GM23338 (cell line): Measurements from ENCODE around the gene USPL1. TPM values are rescaled to one million over a fixed set of nuclear protein-coding genes. Genes with fewer than 3 reads are reported as not detected.

Experiments
- ATAC-seq: fragments of 200-7000 bp; cut with Tn5 transposase; 3 replicates; pipeline ENCODE4 v1.9.1; 2020
- DNase-seq: peaks from one replicate; pipeline ENCODE4 v3.0.0-alpha.2; 2015; ENCODE audit warnings: low spot score
- H2AFZ ChIP-seq: fragments of 200-600 bp; sonication (generic); 2 replicates; pipeline ENCODE4 v1.8.0; 2016; ENCODE audit warnings: antibody characterized with exemption, mild to moderate bottlenecking, moderate library complexity
- H3F3A ChIP-seq: fragments of 200-600 bp; sonication (generic); replicated peaks from 2 replicates; pipeline ENCODE4 v1.8.0; 2017; ENCODE audit warnings: antibody characterized with exemption, mixed run types, low read depth
- H3K27ac ChIP-seq: fragments of 200-600 bp; sonication (generic); 2 replicates; pipeline ENCODE4 v1.6.1; 2016; ENCODE audit warnings: low read depth
- H3K27me3 ChIP-seq: fragments of 200-600 bp; sonication (generic); 2 replicates; pipeline ENCODE4 v1.8.0; 2016; ENCODE audit warnings: mild to moderate bottlenecking, mixed run types, moderate library complexity; ENCODE audit not compliant: insufficient read depth
- H3K36me3 ChIP-seq: fragments of 200-600 bp; sonication (generic); 2 replicates; pipeline ENCODE4 v1.8.0; 2016; ENCODE audit warnings: mild to moderate bottlenecking; ENCODE audit not compliant: insufficient read depth
- H3K4me1 ChIP-seq: fragments of 200-600 bp; sonication (generic); 2 replicates; pipeline ENCODE4 v1.8.0; 2016; ENCODE audit warnings: mild to moderate bottlenecking, moderate library complexity; ENCODE audit not compliant: insufficient read depth
- H3K4me2 ChIP-seq: fragments of 200-600 bp; sonication (generic); 2 replicates; pipeline ENCODE4 v1.7.1; 2017; ENCODE audit warnings: mixed run types
- H3K4me3 ChIP-seq: fragments of 200-600 bp; sonication (generic); 2 replicates; pipeline ENCODE4 v1.6.1; 2016; ENCODE audit warnings: mixed run types
- H3K79me2 ChIP-seq: fragments of 200-600 bp; sonication (generic); replicated peaks from 2 replicates; pipeline ENCODE4 v1.8.0; 2017; ENCODE audit warnings: mild to moderate bottlenecking; ENCODE audit not compliant: insufficient read depth
- H3K9me2 ChIP-seq: fragments of 200-600 bp; sonication (generic); 2 replicates; pipeline ENCODE4 v1.8.0; 2017; ENCODE audit not compliant: insufficient read depth
- H4K20me1 ChIP-seq: fragments of 200-600 bp; sonication (generic); replicated peaks from 2 replicates; pipeline ENCODE4 v1.8.0; 2017; ENCODE audit warnings: mild to moderate bottlenecking; ENCODE audit not compliant: insufficient read depth
- H3K27ac Mint-ChIP-seq: 2 replicates; pipeline ENCODE4 v1.8.0; 2020; ENCODE audit warnings: inconsistent platforms, mild to moderate bottlenecking, moderate library complexity, mixed read lengths
- H3K27me3 Mint-ChIP-seq: 3 replicates; pipeline ENCODE4 v1.8.0; 2022; ENCODE audit warnings: low read depth, mild to moderate bottlenecking, moderate library complexity, mixed read lengths, inconsistent platforms; ENCODE audit not compliant: insufficient read depth, poor library complexity
- H3K36me3 Mint-ChIP-seq: 3 replicates; pipeline ENCODE4 v1.8.0; 2021; ENCODE audit warnings: low read depth, mild to moderate bottlenecking, inconsistent platforms, moderate library complexity, mixed read lengths
- H3K4me1 Mint-ChIP-seq: 3 replicates; pipeline ENCODE4 v1.8.0; 2020; ENCODE audit warnings: mild to moderate bottlenecking, inconsistent platforms, mixed read lengths
- H3K4me3 Mint-ChIP-seq: 3 replicates; pipeline ENCODE4 v1.8.0; 2021; ENCODE audit warnings: moderate library complexity, mild to moderate bottlenecking, inconsistent platforms, mixed read lengths
- H3K9me3 Mint-ChIP-seq: 3 replicates; pipeline ENCODE4 v1.8.0; 2020; ENCODE audit warnings: moderate library complexity, mild to moderate bottlenecking, inconsistent platforms, mixed read lengths
- CREB1 ChIP-seq: fragments of 250-450 bp; sonication (Bioruptor Pico); IDR thresholded peaks from 2 replicates; pipeline ENCODE4 v1.5.0; 2020; ENCODE audit warnings: low read depth, mild to moderate bottlenecking, moderate library complexity
- CTCF ChIP-seq, 2 experiments: fragments of 200-600 bp in 1 of 2; sonication (generic) in 1 of 2; conservative IDR thresholded peaks; 2 replicates each; pipeline versions ENCODE4 v1.5.1 to v1.6.1; 2016 to 2017; ENCODE audit warnings: antibody characterized with exemption in 2 of 2, low read depth in 2 of 2, mild to moderate bottlenecking in 2 of 2, moderate library complexity in 1 of 2
- ETS1 ChIP-seq: IDR thresholded peaks from 2 replicates; pipeline ENCODE4 v1.6.1; 2016; ENCODE audit warnings: antibody characterized with exemption
- EZH2 ChIP-seq: fragments of 200-600 bp; sonication (generic); IDR thresholded peaks from one replicate; pipeline ENCODE4 v1.8.0; 2017; ENCODE audit warnings: antibody characterized with exemption, mild to moderate bottlenecking, low read depth; ENCODE audit not compliant: unreplicated experiment
- EZH2phosphoT487 ChIP-seq: fragments of 200-600 bp; sonication (generic); IDR thresholded peaks from one replicate; pipeline ENCODE4 v1.8.1; 2018; ENCODE audit warnings: antibody characterized with exemption; ENCODE audit not compliant: unreplicated experiment
- JUNB ChIP-seq: IDR thresholded peaks from one replicate; pipeline ENCODE4 v1.6.1; 2016; ENCODE audit warnings: antibody characterized with exemption; ENCODE audit not compliant: unreplicated experiment
- NANOG ChIP-seq: IDR thresholded peaks from 2 replicates; pipeline ENCODE4 v1.6.1; 2016; ENCODE audit warnings: antibody characterized with exemption, borderline replicate concordance
- POLR2AphosphoS5 ChIP-seq: IDR thresholded peaks from 2 replicates; pipeline ENCODE4 v1.6.1; 2016; ENCODE audit warnings: antibody characterized with exemption, low read depth
- STAT1 ChIP-seq: IDR thresholded peaks from one replicate; pipeline ENCODE4 v1.6.1; 2016; ENCODE audit warnings: antibody characterized with exemption; ENCODE audit not compliant: unreplicated experiment
- ZNF114 ChIP-seq: fragments of 250-450 bp; sonication (Bioruptor Pico); IDR thresholded peaks from 2 replicates; pipeline ENCODE4 v1.5.0; 2020; ENCODE audit warnings: mild to moderate bottlenecking, moderate library complexity
- ZNF331 ChIP-seq: fragments of 250-450 bp; sonication (Bioruptor Pico); IDR thresholded peaks from 2 replicates; pipeline ENCODE4 v1.5.0; 2020; ENCODE audit warnings: low read depth, mild to moderate bottlenecking, moderate library complexity
- polyA plus RNA-seq: library from polyadenylated mRNA; unstranded; fragments of >200 nt; fragmentation: Nextera tagmentation; extraction: Ambion mirVana; gene quantifications from 2 replicates; pipeline ENCODE4 v1.2.1, GENCODE V29; 2016
- total RNA-seq: library from RNA; depleted of rRNA; stranded (reverse); fragments of >200 nt; shearing (Covaris generic); gene quantifications from 2 replicates; pipeline ENCODE4 v1.2.3, GENCODE V29; 2014
- TF ChIP-seq, protein P1 (sequence below): fragments of 250-450 bp; sonication (Bioruptor Pico); IDR thresholded peaks from 2 replicates; pipeline ENCODE4 v1.5.0; 2020; ENCODE audit warnings: mild to moderate bottlenecking, moderate library complexity
- TF ChIP-seq, protein P2 (sequence below): IDR thresholded peaks from one replicate; pipeline ENCODE4 v1.6.1; 2018; ENCODE audit warnings: antibody characterized with exemption; ENCODE audit not compliant: unreplicated experiment

Gene USPL1
- total and polyA plus RNA-seq, 2 experiments from 2014 or later, result 12.4 to 24.1 TPM

GRCh38 chr13:30654430-30654829 is 36.7 kb downstream of the USPL1 start:
- Mint-ChIP-seq H3K27ac (no peak overlapping the region; the same call in 1 of the 2 replicates), H3K36me3 (peaks cover 37% of the 10 kb centered on the region)
- no peaks in the 10 kb centered on the region for H3K79me2 ChIP-seq

More at GRCh38 chr13:30654430-30654829, 36.7 kb downstream of the USPL1 start:
- 0 out of 2 replicates have a peak, but pooled peaks cover 2% of the 10 kb centered on the region for H3K4me1 ChIP-seq
- H3K27ac ChIP-seq, result no peak overlapping the region
- H3K9me2 ChIP-seq, result no peaks in the 10 kb centered on the region
- Mint-ChIP-seq H3K4me3 (no peak overlapping the region), H3K4me1 (peaks cover under 1% of the 10 kb centered on the region), H3K9me3 (no peaks in the 10 kb centered on the region), H3K27me3 (peaks cover 4% of the 10 kb centered on the region)
- ATAC-seq (no peak), DNase-seq (no peak)
- H3K4me2 ChIP-seq, result no peak overlapping the region
- no peaks in the 10 kb centered on the region for H3F3A ChIP-seq
- no peak overlapping the region for H2AFZ ChIP-seq
- no peaks in the 10 kb centered on the region for H3K27me3 ChIP-seq
- TF ChIP-seq, protein P1, sequence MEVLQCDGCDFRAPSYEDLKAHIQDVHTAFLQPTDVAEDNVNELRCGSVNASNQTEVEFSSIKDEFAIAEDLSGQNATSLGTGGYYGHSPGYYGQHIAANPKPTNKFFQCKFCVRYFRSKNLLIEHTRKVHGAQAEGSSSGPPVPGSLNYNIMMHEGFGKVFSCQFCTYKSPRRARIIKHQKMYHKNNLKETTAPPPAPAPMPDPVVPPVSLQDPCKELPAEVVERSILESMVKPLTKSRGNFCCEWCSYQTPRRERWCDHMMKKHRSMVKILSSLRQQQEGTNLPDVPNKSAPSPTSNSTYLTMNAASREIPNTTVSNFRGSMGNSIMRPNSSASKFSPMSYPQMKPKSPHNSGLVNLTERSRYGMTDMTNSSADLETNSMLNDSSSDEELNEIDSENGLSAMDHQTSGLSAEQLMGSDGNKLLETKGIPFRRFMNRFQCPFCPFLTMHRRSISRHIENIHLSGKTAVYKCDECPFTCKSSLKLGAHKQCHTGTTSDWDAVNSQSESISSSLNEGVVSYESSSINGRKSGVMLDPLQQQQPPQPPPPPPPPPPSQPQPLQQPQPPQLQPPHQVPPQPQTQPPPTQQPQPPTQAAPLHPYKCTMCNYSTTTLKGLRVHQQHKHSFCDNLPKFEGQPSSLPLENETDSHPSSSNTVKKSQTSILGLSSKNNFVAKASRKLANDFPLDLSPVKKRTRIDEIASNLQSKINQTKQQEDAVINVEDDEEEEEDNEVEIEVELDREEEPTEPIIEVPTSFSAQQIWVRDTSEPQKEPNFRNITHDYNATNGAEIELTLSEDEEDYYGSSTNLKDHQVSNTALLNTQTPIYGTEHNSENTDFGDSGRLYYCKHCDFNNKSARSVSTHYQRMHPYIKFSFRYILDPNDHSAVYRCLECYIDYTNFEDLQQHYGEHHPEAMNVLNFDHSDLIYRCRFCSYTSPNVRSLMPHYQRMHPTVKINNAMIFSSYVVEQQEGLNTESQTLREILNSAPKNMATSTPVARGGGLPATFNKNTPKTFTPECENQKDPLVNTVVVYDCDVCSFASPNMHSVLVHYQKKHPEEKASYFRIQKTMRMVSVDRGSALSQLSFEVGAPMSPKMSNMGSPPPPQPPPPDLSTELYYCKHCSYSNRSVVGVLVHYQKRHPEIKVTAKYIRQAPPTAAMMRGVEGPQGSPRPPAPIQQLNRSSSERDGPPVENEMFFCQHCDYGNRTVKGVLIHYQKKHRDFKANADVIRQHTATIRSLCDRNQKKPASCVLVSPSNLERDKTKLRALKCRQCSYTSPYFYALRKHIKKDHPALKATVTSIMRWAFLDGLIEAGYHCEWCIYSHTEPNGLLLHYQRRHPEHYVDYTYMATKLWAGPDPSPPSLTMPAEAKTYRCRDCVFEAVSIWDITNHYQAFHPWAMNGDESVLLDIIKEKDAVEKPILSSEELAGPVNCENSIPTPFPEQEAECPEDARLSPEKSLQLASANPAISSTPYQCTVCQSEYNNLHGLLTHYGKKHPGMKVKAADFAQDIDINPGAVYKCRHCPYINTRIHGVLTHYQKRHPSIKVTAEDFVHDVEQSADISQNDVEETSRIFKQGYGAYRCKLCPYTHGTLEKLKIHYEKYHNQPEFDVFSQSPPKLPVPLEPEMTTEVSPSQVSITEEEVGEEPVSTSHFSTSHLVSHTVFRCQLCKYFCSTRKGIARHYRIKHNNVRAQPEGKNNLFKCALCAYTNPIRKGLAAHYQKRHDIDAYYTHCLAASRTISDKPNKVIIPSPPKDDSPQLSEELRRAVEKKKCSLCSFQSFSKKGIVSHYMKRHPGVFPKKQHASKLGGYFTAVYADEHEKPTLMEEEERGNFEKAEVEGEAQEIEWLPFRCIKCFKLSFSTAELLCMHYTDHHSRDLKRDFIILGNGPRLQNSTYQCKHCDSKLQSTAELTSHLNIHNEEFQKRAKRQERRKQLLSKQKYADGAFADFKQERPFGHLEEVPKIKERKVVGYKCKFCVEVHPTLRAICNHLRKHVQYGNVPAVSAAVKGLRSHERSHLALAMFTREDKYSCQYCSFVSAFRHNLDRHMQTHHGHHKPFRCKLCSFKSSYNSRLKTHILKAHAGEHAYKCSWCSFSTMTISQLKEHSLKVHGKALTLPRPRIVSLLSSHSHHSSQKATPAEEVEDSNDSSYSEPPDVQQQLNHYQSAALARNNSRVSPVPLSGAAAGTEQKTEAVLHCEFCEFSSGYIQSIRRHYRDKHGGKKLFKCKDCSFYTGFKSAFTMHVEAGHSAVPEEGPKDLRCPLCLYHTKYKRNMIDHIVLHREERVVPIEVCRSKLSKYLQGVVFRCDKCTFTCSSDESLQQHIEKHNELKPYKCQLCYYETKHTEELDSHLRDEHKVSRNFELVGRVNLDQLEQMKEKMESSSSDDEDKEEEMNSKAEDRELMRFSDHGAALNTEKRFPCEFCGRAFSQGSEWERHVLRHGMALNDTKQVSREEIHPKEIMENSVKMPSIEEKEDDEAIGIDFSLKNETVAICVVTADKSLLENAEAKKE (CRISPR knock-in tag), result no peak
- no peak for TF ChIP-seq NANOG
- no peak for TF ChIP-seq EZH2
- no peak for TF ChIP-seq POLR2AphosphoS5
- TF ChIP-seq STAT1, result no peak
- TF ChIP-seq ZNF331 (CRISPR knock-in tag), result no peak
- TF ChIP-seq, protein P2, sequence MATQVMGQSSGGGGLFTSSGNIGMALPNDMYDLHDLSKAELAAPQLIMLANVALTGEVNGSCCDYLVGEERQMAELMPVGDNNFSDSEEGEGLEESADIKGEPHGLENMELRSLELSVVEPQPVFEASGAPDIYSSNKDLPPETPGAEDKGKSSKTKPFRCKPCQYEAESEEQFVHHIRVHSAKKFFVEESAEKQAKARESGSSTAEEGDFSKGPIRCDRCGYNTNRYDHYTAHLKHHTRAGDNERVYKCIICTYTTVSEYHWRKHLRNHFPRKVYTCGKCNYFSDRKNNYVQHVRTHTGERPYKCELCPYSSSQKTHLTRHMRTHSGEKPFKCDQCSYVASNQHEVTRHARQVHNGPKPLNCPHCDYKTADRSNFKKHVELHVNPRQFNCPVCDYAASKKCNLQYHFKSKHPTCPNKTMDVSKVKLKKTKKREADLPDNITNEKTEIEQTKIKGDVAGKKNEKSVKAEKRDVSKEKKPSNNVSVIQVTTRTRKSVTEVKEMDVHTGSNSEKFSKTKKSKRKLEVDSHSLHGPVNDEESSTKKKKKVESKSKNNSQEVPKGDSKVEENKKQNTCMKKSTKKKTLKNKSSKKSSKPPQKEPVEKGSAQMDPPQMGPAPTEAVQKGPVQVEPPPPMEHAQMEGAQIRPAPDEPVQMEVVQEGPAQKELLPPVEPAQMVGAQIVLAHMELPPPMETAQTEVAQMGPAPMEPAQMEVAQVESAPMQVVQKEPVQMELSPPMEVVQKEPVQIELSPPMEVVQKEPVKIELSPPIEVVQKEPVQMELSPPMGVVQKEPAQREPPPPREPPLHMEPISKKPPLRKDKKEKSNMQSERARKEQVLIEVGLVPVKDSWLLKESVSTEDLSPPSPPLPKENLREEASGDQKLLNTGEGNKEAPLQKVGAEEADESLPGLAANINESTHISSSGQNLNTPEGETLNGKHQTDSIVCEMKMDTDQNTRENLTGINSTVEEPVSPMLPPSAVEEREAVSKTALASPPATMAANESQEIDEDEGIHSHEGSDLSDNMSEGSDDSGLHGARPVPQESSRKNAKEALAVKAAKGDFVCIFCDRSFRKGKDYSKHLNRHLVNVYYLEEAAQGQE, result no peak
- no peak for TF ChIP-seq CTCF (conservative IDR thresholded peaks at IDR 0.05; ENCODE audit: low read depth in 2 of 2)
- TF ChIP-seq JUNB, result no peak
- TF ChIP-seq ZNF114 (CRISPR knock-in tag), result no peak
- no peak for TF ChIP-seq EZH2phosphoT487
- no peak for TF ChIP-seq CREB1 (CRISPR knock-in tag)
- no peak for TF ChIP-seq ETS1
- 0 out of 2 replicates have a peak, but pooled peaks cover 11% of the 10 kb centered on the region for H4K20me1 ChIP-seq
- H3K36me3 ChIP-seq, result peaks cover 31% of the 10 kb centered on the region
- no peak overlapping the region for H3K4me3 ChIP-seq
